NCI-H2029 (cell line): ENCODE results near the gene SPIRE1.
"Not testable (repeated sequence)": the region's sequence is repeated elsewhere in the genome, so short reads cannot be mapped to it uniquely, and the experiment has no call there.

Experiments used
- DNase-seq: peaks from one replicate; lab custom pipeline; 2025; lab: John Stamatoyannopoulos, UW

The SPIRE1 gene

DNA sequence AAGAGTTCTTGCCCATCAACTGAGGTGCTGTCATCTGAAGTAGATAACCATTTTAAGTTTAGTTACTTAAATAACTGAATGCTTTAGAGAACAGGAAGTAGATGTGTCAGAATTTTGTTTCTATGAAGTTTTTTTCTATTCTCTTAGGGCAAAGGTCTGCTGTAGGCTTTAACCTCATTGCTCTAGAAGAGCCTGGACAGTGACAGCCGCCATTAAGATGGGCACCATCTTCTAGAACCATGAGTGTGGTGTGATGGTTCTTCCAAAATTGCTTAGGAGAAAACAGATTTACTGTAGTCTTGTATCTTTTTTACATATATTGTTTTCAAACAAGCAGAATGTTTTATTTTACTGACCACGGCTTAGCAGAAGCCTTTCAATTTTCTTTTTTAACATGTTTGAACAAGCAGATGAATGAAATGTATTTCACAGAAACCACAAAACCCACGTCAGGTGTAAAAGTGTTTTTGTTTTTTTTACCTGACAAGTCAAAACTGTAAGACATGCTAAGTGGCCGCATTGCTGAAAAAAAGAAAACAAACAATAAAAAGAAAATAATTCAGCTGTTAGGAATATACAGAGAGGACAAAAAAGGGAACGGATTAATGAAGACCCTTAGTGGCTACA is 172.3 kb downstream of the SPIRE1 start:
- no peak for DNase-seq

DNA sequence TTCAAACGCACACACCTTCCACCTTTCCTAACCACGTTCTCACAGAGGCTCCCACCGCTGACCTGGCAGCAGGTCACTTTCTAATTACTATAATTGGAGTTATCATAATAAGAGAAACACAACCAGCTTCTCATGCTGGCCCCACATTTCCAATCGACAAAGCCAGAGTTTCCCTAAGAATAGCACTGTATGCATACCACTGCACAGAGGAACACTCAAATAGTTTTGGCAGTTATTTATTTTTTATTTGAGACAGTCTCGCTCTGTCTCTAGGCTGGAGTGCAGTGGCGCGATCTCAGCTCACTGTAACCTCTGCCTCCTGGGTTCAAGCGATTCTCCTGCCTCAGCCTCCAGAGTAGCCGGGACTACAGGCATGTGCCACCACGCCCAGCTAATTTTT is 176.0 kb downstream of the SPIRE1 start:
- not testable (repeated sequence) for DNase-seq

DNA sequence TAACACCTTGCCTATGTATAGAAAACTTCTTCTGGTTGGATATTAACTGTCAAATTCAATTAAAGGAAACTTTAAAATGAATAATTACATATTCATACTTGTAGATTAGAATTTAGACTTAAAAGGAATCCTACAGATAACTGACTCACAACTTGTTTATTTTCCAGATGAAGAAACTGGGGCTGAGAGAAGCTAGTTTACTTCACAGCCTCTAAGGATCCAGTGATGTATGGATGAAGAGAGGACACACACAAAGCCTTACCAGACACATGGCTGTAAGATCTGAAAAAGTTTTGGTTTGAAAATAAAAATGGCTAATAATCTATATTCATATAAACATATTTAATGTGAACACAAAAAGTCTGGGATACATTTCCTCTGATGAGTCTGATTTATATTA is 177.9 kb downstream of the SPIRE1 start:
- no peak for DNase-seq

- no peak for DNase-seq
These were observed 178.4 kb downstream of the SPIRE1 start for GRCh38 chr18:12479536-12479935.

DNA sequence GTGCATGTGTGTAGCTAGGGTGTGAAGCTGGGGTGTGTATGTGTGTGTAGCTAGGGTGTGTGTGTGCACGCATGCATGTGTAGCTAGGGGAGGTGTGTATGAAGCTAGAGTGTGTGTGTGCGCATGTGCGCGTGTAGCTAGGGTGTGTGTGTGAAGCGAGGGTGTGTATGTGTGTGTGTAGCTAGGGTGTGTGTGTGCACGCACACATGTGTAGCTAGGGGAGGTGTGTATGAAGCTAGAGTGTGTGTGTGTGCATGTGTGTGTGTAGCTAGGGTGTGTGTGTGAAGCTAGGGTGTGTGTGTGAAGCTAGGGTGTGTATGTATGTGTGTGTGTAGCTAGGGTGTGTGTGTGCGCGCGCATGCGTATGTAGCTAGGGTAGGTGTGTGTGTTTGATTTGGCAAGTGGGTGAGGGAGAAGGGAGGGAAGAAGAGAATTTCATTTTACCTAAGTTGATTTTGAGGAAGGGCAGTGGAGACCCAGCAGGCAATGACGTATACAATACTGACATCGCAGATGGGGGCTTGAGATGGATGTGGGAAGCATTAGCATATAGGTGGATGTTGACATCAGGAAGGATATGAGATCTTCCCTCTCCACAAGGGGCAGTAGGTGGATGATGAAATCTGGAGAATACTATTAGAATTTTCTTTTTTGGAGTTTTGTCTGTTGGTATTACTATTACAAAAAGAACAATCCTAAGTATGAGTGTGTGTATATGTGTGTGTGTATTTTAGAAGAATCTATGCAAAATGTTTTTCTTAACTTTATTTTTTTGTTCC is 179.4 kb downstream of the SPIRE1 start:
- DNase-seq: no peak

- DNase-seq: no peak
These were observed 180.3 kb downstream of the SPIRE1 start for GRCh38 chr18:12477606-12478005.

GRCh38 chr18:12476955-12477354 is 181.0 kb downstream of the SPIRE1 start:
- DNase-seq: no peak

DNA sequence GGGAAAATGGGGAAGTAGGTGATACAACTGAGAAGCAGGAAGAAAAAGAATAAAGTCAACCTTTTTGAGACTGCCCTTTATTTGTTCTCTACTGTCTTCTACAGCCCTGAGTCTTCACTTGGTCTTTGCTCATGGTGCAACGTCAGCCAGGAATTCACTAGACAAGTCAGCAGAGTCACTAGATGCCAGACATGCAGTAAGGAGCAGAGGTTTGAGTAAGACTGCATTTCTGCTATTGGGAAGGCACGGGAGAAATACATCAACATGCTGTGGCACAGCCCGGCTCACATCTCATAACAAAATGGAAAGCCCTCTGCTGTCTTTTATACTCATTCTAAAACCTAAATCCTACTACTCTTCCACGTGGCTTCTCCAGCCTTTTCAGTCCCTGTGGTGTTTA is 183.0 kb downstream of the SPIRE1 start:
- no peak for DNase-seq

DNA sequence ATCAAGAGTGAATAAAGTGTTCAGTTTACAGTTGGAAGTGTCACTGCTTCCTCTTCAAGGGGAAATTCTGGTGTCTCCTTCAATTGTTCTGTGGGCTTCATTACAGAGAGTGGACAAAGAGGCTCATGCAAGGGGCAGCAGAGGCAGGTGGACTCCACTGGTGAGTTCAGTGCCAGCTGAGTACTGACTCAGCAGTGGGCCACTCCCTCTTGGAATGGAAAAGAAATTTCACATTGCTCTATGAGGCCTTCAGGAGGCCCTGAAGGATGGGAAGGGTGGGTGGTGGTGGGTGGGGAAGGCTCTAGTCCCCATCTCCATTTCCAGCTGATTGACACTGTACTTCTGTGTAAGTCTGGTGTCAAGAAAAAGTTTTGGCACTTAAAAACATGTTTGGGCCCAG is 183.8 kb downstream of the SPIRE1 start:
- DNase-seq: no peak

DNA sequence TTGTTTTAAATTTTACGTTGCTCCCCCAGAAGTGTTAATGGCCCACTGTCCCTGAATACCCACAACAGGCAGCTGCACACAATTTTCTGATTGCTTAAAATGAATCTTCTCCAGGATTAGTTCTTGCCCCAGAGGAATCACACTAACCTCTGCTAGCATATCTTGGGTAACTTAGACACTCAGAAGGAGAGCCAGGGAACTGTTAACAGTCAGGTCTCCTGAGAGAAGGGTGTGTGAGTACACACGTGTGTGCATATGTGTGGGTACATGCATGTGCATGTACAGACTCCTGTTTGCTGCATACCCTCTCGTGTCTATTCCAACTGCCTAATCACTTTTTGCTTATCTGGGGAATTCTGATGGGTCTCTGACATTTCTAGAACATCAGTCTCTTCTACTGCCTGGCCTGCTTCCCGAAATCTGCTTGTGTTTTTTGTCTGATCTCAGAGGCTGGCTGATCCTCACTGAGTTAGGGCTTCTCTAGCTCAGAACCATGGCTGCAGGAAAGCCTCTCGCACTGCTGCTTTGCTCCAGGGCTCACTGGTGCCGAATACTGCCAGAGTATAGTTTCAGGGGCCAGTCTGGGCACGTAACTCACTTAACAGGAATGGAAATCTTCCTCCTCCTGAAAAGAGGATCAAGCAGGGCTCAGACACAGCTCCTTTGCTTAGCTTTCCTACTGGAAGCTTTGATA is 187.4 kb downstream of the SPIRE1 start:
- no peak for DNase-seq

GRCh38 chr18:12468445-12468844 is 189.5 kb downstream of the SPIRE1 start:
- DNase-seq: no peak

- DNase-seq: no peak
These were observed 193.2 kb downstream of the SPIRE1 start for GRCh38 chr18:12464731-12465130.

DNA sequence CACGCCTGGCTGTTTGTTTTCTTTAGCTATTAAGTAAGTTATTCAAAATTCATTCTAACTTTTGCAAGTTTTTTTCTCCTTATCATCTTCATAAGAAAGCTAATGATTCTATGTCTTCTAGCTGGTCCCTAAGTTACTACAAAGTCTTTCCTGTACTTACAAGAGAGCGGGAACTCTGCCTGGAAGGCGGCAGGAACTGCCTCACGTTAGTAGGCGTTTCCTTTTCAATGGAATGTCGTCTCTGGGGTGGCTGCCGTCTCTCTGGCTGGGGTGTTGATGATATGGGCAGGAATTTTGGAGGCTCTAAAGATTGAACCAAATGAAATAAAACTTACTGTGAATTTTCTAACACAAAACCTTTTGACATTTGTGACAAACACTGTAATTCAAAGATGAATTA is 194.7 kb downstream of the SPIRE1 start:
- DNase-seq: no peak

GRCh38 chr18:12462242-12462641 is 195.7 kb downstream of the SPIRE1 start:
- DNase-seq: no peak

DNA sequence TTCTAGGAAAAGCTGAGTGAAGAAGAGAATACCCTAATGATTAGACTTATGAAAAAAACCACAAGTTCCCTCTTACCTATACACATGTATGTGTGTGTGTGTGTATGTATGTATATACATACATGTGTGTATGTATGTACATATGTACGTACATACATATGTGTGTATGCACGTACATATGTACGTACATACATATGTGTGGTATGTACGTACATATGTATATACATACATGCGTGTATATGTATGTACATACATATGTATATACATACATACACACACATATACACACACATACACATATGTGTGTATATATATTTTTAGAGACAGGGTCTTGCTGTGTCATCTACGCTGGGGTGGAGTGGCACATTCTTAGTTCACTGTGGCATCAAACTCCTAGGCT is 196.6 kb downstream of the SPIRE1 start:
- no peak for DNase-seq

DNA sequence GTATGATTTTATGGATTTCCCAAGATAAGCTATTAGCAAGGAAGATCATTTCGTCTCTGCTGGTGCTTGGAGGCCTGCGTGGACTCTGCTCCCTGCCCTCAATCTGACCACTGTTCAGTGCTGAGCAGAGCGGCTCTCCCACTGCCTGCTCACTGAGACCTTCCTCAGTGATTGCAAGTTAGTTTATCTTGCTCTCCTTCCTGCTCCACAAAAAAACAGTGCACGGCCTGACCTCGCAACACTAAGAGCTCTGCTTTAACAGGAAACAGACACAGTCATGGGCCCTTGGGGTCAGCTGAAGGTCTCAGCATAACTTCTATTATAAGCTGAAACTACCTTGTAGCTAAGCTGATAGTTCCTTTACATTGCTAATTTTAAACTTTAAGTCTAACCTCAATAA is 197.0 kb downstream of the SPIRE1 start:
- DNase-seq: no peak

- no peak for DNase-seq
These were observed 199.1 kb downstream of the SPIRE1 start for GRCh38 chr18:12458771-12459170.

DNA sequence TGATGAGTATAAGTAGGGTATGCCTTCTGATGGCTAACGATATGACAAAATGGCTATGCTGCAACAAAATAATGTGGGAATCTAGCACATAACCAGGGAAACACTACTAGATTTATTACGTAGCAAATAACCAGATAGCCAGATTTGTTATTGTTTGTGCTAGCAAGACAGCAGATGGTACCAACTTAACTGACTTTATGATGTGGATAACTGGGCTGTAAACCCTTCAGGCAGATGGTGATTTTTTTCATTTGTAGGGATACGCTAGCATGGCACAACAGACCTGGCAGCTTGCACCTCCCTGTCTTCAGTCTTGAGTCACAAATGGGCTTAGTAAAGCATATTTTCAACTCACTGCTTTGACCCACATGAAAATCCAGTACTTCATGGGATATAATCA is 201.5 kb downstream of the SPIRE1 start:
- no peak for DNase-seq

GRCh38 chr18:12455496-12455895 is 202.4 kb downstream of the SPIRE1 start:
- no peak for DNase-seq

DNA sequence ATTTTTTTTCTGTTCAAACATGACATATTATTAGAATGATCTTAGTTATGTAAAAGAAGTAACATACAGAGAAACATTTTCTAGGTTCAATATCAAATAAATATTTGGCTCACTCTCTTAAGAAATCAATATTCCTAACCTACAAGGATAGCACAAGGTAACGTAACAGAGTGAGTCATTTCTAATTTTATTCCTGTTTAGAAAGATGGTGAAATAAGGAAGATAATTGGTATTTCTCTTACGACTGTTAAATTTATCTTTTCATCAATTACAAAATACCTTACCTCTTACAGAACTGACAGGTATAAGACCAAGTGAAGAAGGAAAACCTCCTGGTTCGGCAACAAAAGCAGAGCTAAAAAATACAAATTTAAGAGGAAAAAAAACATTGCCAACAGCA is 205.1 kb downstream of the SPIRE1 start:
- no peak for DNase-seq

DNA sequence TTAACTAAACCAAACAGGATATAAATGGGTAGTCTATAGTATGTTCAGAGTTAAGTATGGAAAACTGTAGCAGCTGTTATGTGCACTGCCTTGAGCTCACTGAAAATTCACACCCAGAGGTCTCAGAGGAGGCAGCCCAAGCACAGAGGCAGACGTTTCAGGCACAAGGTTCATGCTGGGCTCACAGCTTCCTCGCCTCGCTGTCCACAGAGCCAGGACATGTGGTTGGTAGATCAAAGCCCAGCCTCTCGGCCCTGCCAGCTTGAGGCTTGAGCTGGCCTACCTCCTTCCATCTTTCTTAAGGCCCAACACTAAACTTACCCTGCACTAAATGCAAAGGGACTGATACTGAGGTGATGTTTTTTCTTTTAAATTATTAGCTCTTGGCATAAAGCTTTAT is 206.5 kb downstream of the SPIRE1 start:
- no peak for DNase-seq

DNA sequence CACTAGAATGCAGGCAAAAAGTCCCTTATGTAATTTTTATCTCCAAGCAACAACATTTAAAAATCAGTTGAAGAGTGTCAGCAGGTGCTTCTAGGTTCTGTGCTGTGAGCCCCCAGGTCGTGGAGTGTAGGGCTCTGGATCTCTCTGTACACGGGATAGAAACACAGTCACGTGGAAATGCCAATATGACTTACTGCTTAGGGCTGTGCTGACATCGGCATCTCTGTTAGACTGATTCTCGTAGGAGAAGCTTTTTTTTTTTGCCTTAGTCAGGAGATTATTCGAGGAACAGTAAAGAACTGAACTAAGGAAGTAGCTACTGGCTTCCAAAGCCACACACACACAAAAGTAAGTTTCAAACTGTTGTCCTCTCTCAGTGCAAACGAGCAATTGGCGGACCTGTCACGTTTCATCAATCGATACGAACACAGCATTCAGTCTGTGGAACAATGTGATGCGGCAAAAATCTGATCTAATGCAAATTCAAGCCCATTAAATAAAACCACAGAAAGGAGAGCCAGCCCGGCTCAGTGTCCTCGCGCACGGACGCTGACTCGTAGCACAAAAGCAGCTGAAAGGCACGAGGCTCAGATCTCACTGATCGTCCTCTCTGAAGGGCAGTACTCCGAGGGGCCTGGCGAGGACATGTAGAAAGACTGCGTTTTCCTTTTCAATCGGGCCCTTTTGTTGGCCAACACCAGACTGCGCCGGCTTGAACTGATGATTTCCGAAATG is 208.7 kb downstream of the SPIRE1 start:
- DNase-seq: no peak

DNA sequence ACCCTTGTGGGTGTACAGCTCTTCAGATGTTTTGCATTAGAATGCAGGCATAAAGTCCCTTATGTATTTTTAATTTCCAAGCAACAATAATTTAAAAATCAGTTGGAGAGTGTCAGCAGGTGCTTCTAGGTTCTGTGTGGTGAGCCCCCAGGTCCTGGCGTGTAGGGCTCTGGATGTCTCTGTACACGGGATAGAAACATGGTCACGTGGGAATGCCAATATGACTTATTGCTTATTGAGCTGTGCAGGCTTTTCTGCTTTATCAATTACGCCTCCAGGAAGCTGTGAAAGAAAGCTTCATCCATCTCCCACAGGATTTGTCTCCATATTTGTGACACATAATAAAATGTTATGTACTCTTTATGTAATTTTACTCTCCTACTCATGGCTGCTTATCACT is 212.4 kb downstream of the SPIRE1 start:
- no peak for DNase-seq
